ENCODE measurements around the gene GPR137C.
"Not testable (repeated sequence)": the region's sequence is repeated elsewhere in the genome, so short reads cannot be mapped to it uniquely, and the experiment has no call there.

GPR137C gene

GRCh38 chr14:52568454-52568853 is 15.8 kb downstream of the GPR137C start:
- DNase-seq, result not testable (repeated sequence)

GRCh38 chr14:52575858-52576257 is 23.2 kb downstream of the GPR137C start:
- no peak for DNase-seq

- no peak for DNase-seq
Measured at GRCh38 chr14:52583544-52583943, 30.9 kb downstream of the GPR137C start.

GRCh38 chr14:52589646-52590045 is 37.0 kb downstream of the GPR137C start:
- no peak for DNase-seq

- no peak for DNase-seq
Measured at GRCh38 chr14:52590318-52590717, 37.7 kb downstream of the GPR137C start.

GRCh38 chr14:52596320-52596719 is 43.7 kb downstream of the GPR137C start:
- DNase-seq, result no peak

GRCh38 chr14:52596861-52597260 is 44.2 kb downstream of the GPR137C start:
- DNase-seq, result no peak

- DNase-seq, result no peak
Measured at GRCh38 chr14:52598568-52598967, 45.9 kb downstream of the GPR137C start.

GRCh38 chr14:52599974-52600373 is 47.3 kb downstream of the GPR137C start:
- DNase-seq, result no peak

GRCh38 chr14:52602131-52602530 is 49.5 kb downstream of the GPR137C start:
- DNase-seq, result no peak

- DNase-seq, result no peak
Measured at GRCh38 chr14:52607061-52607460, 54.4 kb downstream of the GPR137C start.

- DNase-seq, result no peak
Measured at GRCh38 chr14:52609445-52610044, 56.9 kb downstream of the GPR137C start.

GRCh38 chr14:52610187-52610586 is 57.6 kb downstream of the GPR137C start:
- DNase-seq, result no peak

GRCh38 chr14:52618602-52619001 is 66.0 kb downstream of the GPR137C start:
- no peak for DNase-seq

- DNase-seq, result no peak
Measured at GRCh38 chr14:52619687-52620086, 67.1 kb downstream of the GPR137C start.

- DNase-seq, result no peak
Measured at GRCh38 chr14:52640137-52640536, 87.5 kb downstream of the GPR137C start.

- DNase-seq, result no peak
Measured at GRCh38 chr14:52641745-52642144, 89.1 kb downstream of the GPR137C start.

GRCh38 chr14:52649511-52649910 is 96.9 kb downstream of the GPR137C start:
- DNase-seq, result no peak

GRCh38 chr14:52650774-52651173 is 98.1 kb downstream of the GPR137C start:
- no peak for DNase-seq

GRCh38 chr14:52656905-52657304 is 104.3 kb downstream of the GPR137C start:
- no peak for DNase-seq

- DNase-seq, result no peak
Measured at GRCh38 chr14:52660325-52660724, 107.7 kb downstream of the GPR137C start.

- no peak for DNase-seq
Measured at GRCh38 chr14:52660832-52661231, 108.2 kb downstream of the GPR137C start.

- DNase-seq, result no peak
Measured at GRCh38 chr14:52661314-52661713, 108.7 kb downstream of the GPR137C start.

- DNase-seq, result no peak
Measured at GRCh38 chr14:52663850-52664249, 111.2 kb downstream of the GPR137C start.

- DNase-seq, result no peak
Measured at GRCh38 chr14:52678591-52678990, 126.0 kb downstream of the GPR137C start.

All from NCI-H2029 (cell line).